AG20443 (cell line): ENCODE measurements around the gene PLCXD1.
A peak's percentile ranks its signal among the peaks of the same experiment; 100 is the strongest.
"Not testable (repeated sequence)": the region's sequence is repeated elsewhere in the genome, so short reads cannot be mapped to it uniquely, and the experiment has no call there.

Source experiments
- DNase-seq: peaks from one replicate; pipeline ENCODE4 v3.0.0; 2012; ENCODE audit warnings: low spot score, mixed read lengths

PLCXD1 gene

DNA sequence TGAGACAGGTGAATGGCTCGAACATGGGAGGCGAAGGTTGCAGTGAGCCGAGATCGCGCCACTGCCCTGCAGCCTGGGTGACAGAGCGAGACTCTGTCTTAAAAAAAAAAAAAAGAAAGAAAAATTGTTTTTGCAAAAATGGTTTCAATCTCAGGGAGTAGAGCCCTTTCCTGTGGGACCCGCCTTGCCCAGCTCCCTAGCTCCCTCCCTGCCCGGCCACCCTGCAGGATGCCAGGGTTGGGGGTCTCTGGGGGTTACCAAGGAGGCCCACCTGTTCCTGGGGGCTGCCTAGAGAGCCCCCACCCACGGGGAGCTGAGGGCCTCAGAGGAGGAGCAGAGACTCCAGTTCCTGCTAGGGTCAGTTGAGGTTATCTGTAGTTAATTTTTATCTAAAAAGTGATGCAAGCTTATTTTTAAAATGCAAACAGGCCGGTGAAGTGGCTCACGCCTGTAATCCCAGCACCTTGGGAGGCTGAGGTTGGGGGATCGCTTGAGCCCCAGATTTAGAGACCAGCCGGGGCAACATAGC is 18.7 kb upstream of the PLCXD1 start:
- no peak for DNase-seq

DNA sequence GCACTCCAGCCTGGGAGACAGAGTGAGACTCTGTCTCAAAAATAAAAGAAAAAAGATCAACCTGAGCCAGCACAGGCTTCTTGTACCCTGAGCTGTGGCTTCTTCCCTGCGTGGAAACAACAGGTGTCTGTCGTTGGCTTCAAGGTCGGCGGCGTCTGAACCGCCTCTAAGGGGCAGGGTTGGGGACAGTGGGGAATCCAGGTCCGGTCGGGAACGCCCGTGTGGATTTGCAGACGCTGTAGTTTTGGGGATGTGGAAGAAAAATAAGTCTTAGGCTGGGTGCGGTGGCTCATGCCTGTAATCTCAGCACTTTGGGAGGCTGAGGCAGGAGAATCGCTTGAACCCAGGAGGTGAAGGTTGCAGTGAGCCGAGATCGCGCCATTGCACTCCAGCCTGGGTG is 17.2 kb upstream of the PLCXD1 start:
- not testable (repeated sequence) for DNase-seq

DNA sequence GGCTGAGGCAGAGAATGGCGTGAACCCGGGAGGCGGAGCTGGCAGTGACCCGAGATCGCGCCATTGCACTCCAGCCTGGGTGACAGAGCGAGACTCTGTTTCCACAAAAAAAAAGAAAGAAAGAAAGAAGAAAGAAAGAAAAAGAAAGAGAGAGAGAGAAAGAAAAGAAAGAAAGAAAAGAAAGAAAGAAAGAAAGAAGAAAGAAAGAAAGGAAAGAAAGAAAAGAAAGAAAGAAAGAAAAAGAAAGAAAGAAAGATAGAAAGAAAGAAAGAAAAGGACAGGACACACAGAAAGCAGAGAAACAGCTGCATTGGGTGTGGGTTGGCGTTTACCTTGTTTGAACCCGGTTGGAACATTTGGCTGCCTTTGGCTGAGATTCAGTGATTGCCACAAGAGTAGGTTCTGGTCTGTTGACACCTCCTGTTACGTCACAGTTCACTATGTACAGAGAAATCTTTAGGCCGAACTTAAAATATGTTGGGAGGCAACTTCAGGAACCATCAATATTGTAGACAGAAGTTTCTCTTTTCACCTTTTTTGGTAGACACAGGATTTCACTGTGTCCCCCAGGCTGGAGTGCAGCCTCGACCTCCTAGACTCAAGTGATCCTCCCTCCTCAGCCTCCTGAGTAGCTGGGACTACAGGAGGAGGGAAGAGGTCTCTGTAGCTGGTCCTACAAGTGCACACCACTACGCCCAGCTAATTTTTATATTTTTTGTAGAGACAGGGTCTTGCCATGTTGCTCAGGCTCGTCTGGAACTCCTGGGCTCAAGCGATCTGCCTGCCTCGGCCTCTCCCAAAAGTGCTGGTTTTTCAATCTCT is 16.3 kb upstream of the PLCXD1 start:
- DNase-seq, result no peak

DNA sequence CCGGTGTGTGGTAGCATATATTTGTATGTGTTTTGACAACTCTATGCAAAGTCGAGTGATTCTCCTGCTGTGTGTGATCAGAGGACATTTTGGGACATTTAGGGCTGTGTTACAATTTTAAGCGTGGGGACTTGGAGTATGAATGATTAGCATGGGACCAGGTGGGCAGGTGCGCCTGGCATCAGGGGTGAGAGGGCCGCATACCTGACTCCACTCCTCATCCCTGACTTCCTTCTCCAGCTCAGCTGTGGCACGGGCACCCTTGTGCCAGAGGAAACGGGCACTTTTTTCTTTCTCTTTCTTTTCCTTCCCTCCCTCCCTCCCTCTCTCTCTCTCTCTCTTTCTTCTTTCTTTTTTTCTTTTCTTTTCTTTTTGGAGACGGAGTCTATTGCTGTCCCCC is 15.7 kb upstream of the PLCXD1 start:
- DNase-seq, result no peak

DNA sequence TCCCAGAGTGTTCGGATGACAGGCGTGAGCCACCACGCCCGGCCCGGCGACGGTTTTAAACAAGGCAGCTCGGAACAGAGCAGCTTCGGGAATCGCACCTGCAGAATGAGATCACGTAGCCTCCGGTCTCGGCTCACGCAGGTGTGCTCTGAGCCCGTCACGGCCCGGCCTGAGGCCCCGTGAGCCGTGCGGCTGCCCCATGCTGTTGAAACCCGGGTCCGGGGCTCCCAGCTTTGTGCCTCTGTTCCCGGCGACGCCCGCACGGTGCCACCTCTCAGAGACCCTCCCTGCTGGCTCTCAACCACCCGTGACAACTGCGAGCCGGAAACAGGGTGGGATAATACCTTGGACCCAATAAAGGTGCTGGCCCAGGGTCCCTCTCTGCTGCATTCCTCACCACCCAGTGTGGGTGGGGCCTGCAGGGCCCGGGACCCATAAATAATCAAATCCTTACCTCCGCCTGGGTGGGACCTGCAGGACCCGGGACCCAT is 13.4 kb upstream of the PLCXD1 start:
- no peak for DNase-seq

DNA sequence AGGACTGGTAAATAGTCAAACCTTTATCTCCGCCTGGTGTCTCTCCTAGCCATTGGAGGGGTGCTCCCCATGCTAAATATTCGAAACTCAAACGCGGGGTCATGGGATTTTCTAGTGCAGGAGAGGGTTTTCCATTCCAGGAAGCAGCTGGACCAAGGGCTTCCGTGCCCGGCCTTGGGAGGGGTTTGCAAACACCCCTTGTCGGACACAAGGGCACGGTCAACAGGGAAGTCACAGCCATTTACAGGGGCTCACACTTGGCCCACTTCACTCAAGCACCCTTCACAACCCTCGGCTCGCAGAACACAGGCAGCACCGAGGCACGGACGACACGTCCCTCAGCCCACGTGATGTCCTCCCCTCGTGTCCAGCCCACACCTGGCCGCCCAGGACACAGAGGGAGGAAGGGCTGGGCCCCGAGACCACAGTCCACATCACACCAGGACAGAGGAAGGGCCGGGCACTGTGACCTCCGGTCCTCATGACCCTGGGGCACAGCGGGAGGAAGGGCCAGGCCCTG is 10.3 kb upstream of the PLCXD1 start:
- DNase-seq, result no peak

DNA sequence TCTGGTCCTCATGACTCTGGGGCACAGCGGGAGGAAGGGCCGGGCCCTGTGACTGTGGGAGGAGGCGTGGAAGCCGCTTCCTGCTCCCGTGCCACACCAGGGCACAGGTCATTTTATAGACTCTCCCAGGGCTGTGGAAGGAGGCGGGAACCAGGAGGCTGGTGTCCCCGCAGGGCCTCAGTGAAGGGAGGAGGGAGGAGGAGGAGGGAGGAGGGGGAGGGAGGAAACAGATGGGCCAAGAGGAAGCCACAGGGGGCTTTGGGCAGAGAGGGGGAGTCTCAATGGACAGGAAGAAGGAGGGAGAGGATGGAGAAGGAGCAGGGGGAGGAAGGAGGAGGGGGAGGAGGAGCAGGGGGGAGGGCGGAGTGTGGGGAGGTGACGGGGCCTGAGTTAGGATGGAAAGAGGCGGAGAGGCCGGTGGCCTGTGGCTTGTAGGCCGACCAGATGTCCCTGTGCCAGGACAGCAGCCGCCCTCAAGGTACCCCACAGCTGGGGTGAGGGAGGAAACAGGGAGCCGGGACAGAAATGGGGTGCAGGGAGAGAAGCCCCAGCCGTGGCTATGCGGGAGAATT is 6.2 kb upstream of the PLCXD1 start:
- no peak for DNase-seq

DNA sequence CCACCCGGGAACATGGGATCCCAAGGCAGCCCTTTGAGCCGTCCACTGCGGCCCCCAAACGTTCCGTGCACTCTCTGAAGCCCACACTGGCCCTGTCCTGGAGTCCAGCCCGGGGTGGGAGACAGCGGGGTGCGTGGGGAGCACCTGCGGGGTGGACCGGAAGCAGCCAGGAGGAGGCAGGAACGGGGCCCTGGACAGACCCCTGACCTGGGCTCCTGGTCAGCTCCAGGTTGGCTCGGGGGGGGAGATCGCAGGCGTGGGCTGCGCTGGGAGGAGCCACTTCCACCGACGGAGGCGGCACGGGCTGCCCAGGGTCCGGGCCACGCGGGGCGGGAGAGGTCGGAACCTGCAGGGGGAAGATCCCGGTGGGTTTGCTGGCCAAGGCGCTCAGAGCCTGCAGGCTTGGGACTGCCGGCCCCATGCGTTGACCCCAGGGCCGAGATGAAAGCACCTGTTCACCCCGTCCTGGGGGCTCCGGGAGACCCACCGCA is 5.7 kb upstream of the PLCXD1 start:
- DNase-seq, result no peak

DNA sequence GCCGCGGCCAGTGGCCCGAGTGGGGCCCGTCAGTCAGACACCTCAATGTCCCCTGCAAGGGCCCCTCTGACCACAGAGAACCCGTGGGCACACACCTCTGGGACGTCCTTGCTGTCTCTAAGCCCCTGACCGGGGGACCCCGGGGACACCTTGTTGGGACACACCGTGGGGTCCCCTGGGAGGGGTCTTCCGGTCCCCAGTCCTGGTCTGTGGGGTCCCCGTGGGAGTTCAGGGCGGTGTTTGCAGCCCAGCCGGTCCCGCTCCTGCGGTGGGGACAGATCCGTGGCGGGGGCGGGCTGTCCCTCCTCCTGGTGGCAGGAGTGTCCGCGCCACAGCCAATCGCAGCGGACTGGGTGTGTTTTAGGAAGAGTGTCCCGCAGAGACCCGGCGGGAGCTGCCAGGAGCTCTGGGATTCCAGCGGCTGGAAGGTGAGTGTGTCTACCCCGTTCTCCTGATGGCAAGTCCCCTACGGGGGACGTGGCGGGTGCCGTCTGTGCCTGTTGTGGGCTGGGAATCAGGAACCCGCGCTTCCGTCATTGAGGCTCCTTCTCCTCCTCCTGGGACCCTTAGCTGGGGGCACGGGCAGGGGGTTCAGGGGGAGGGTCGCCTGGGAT is 5.1 kb upstream of the PLCXD1 start:
- DNase-seq, result peak; percentile 90

DNA sequence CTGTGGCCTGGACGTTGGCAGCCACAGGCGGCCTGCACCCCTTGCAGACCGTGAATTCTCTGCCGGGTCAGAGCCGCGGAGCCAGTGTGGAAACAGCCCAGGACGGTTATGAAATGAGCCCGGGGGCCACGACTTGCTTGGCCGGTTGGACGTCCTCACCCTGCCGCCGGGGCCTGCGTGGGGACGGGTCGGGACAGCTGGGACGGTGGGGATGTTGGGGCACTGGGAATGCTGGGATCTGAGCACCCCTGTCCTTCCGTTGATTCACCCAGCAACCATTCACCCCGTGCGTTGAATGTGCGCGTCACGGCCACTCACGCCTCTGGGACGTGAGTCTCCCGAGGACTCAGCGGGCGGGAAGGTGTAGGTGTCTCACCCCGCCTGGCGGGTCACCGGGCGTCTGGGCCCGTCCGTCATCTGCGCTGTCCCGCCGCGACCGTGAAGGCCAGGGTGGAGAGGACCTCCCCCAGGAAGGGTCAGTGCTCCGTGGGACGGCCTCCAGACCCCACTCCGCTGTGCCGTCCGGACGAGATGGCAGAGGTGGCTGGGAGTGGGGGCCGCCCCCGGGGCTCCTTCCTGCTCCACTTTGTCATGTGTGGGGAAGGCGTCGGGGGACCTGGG is 4.5 kb upstream of the PLCXD1 start:
- DNase-seq, result peak; percentile 69

DNA sequence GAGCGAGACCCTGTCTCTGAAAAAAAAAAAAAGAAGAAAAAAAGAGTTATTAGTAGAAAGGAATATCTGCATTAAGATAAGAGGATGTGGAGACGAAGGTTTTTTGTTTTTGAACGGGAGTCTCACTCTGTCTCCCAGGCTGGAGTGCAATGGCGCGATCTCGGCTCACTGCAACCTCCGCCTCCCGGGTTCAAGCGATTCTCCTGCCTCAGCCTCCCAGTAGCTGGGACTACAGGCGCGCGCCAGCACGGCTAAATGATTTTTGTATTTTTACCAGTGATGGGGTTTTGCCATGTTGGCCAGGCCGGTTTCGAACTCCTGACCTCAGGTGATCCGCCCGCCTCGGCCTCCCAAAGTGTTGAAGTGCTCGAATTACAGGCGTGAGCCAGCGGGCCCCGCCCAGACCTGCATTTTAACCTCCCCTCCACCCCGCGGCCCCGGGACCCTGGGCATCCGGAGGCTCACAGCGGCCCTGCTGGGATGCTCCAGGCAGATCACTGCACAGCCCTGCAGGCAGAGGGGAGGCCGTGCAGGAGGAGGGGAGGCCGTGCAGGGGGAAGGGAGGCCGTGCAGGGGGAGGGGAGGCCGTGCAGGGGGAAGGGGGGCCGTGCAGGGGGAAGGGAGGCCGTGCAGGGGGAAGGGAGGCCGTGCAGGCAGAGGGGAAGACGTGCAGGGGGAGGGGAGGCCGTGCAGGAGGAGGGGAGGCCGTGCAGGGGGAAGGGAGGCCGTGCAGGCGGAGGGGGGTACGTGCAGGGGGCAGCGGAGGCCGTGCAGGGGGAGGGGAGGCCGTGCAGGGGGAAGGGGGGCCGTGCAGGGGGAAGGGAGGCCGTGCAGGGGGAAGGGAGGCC is 1.2 kb upstream of the PLCXD1 start:
- DNase-seq, result not testable (repeated sequence)

DNA sequence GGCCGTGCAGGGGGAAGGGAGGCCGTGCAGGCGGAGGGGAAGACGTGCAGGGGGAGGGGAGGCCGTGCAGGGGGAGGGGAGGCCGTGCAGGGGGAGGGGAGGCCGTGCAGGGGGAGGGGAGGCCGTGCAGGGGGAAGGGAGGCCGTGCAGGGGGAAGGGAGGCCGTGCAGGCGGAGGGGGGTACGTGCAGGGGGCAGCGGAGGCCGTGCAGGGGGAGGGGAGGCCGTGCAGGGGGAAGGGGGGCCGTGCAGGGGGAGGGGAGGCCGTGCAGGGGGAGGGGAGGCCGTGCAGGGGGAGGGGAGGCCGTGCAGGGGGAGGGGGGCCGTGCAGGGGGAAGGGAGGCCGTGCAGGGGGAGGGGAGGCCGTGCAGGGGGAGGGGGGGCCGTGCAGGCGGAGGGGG is 459 bp upstream of the PLCXD1 start:
- not testable (repeated sequence) for DNase-seq

DNA sequence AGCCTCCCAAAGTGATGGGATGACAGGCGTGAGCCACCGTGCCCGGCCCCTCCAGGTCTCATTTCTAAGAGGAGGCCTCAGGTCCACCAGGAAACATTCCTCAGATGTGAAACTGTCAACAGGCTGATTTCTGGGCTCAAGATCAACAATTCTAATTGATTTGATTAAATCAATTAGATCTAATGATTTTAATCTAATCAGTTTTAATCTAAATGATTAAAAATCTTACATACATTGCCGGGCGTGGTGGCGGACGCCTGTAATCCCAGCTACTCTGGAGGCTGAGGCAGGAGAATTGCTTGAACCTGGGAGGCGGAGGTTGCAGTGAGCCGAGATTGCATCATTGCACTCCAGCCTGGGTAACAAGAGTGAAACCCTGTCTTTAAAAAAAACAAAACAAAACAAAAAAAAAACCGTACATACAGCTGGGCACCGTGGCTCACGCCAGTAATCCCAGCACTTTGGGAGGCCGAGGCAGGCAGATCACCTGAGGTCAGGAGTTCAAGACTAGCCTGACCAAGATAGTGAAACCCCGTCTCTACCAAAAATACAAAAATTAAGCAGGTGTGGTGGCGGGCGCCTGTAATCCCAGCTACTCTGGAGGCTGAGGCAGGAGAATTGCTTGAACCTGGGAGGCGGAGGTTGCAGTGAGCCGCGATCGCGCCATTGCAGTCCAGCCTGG is 960 bp downstream of the PLCXD1 start:
- DNase-seq, result not testable (repeated sequence)

DNA sequence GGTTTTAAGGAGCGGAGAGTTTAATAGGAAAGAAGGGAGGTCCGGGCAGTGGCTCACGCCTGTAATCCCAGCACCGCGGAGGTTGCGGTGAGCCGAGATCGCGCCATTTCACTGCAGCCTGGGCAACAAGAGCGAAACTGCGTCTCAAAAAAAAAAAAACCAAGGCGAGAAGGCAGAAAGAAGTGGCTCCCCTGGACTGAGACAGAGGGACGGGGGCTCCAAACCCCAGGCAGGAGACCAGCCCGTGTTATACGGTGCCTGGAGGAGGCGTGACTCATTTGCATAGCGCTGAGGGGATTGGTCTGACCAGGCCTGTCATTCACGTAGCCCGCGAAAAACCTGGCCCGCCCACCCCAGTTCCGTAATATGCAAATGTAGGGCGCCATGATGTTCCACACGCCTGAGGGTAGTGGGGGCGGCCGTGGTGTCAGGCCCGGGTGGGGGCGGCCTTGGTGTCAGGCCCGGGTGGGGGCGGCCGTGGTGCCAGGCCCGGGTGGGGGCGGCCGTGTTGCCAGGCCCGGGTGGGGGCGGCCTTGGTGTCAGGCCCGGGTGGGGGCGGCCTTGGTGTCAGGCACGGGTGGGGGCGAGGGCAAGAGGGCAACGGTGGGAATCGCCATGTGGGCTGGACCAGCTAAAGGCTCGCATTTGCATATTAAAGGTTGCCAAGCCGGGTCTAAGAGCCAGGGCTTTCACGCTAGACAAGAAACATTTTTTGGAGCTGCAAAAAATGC is 2.1 kb downstream of the PLCXD1 start:
- peak; percentile 94 for DNase-seq

DNA sequence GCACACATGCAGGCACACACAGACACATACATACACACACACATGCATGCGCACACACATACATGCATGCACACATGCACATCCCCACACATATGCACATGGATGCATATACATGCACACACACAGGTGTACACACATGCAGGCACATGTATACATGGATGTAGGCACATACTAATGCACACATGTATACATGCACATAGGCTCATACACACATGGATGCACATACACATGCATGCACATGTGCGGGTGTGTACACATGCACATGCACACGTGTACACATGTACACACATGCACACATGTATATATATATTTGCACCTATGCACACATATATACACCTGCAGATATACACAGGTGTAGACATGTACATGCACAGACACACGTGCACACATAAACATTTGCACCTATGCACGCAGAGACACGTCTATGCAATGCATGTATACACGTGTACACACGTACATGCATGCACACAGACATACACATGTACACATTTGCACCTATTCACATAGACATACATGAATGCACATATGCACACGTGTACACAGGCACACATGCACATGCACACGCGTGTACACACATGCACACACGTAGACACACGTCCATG is 4.0 kb downstream of the PLCXD1 start:
- no peak for DNase-seq

DNA sequence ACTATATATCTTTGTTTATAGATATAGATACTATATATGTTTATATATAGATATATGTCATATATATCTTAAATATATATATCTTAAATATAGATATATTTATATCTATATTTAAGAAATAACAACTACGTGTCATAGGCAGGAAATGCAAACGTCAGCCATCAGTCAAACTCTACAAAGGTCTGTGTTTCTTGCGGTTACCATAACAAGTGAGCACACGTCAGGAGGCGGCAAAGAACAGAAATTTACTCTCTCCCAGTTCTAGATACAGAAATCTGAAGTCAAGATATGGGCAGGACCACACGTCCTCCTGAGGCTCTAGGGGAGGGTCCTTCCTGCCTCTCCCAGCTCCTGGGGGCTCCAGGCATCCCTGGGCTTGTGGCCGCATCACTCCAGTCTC is 6.5 kb downstream of the PLCXD1 start:
- no peak for DNase-seq

DNA sequence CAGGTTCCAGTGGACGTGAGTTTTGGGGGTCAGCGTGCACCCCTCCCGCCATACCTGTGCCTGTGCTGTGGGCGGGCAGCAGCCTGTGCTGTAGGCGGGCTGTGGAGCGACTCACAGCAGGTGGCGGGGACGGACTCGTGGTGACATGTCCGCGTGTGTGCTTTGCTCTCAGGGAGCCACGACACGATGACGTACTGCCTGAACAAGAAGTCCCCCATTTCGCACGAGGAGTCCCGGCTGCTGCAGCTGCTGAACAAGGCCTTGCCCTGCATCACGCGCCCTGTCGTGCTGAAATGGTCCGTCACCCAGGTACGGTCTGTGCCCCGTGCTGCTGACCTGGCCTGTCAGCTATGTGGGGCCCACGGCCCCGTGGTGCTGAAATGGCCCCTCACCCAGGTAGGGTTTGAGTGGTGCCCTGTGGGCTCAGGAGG is 7.4 kb downstream of the PLCXD1 start:
- no peak for DNase-seq

DNA sequence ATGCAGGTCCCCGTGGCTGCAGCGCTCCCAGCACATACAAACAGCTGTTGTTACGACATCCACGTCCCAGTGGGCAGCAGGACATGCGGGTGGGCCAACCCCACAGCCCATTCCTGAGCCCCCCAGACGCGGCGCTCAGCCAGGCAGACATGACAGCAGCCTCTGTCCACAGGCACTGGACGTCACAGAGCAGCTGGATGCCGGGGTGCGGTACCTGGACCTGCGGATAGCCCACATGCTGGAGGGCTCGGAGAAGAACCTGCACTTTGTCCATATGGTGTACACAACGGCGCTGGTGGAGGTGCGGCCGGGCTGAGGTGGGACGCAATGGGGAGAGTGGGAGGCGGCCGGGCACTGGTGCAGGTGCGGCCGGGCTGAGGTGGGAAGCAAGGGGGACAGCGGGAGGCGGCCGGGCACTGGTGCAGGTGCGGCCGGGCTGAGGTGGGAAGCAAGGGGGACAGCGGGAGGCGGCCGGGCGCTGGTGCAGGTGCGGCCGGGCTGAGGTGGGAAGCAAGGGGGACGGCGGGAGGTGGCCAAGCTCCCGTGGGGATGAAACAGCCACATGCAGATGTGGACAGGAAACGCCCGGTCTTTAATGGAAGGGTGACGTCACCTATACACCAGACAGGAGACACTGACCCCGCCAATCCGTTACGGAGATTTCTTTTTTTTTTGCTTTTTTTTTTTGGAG is 9.4 kb downstream of the PLCXD1 start:
- no peak for DNase-seq

DNA sequence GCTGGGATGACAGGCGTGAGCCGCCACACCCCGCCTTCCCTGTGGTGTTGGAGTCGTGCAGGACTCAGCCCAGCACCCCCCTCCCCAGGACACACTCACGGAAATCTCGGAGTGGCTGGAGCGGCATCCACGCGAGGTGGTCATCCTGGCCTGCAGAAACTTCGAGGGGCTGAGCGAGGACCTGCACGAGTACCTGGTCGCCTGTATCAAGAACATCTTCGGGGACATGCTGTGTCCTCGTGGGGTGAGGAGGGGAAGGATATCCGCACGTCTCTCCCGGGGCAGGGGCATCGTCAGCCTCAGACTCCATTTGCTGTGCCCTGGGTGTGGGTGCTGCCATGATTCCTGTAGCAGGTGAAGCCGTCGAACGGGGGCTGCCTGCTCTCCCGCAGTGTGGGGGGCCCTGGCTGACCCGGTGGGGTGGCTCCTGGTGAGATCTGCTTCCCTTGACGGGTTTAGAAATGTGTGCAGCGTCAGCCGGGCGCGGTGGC is 10.3 kb downstream of the PLCXD1 start:
- no peak for DNase-seq
